ENCODE data around the gene TBC1D19. TPM values are rescaled to one million over a fixed set of nuclear protein-coding genes. Genes with fewer than 3 reads are reported as not detected.

Gene TBC1D19
- total and polyA plus RNA-seq, 2 donors (not counting 1 experiment from before 2014, with no cell fraction given), result 1.8 to 11.0 TPM

DNA sequence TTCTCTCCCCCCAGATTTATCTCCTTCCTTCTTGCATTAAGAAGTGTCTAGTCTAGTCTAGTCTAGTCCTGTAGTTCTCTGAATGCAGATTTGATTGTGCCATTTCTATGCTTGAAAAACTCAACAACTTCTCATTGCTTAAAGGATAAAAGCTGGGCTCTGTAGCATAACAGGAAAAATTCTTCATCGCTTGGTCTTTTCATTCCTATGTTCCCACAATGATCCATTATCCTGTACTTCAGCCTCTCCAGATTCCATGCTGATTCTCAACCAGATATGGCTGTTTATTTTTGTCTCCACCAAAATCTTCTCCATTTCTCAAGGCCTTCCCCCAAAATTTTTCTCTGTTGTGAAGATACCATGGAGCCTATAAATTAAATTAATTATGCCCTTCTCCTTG lies 173.9 kb downstream of the TBC1D19 start:
- Histone ChIP-seq H3K36me3 (replicated peaks in 1 of 2; ENCODE audit: control extremely low read depth in 1 of 2, control insufficient read depth in 1 of 2, extremely low read depth in 1 of 2, insufficient read depth in 2 of 2, low read length in 1 of 2) (no peaks in the 10 kb centered on the region), H3K27ac (ENCODE audit: low read length in 2 of 2) (no peak overlapping the region), H4K20me1 (ENCODE audit: control insufficient read depth, insufficient read depth, low read length, poor library complexity, severe bottlenecking) (no peaks in the 10 kb centered on the region), H3K4me3 (ENCODE audit: control extremely low read depth in 1 of 5, extremely low read depth in 1 of 5, insufficient read depth in 1 of 5, low read depth in 2 of 5, low read length in 4 of 5) (no peak overlapping the region), H3K4me1 (ENCODE audit: control insufficient read depth in 2 of 2, insufficient read depth in 2 of 2, low read length in 2 of 2) (no peaks in the 10 kb centered on the region), H3K79me2 (ENCODE audit: control insufficient read depth, insufficient read depth, low read length) (no peaks in the 10 kb centered on the region), H3K9ac (ENCODE audit: low read length) (no peak overlapping the region), H3K9me3 (ENCODE audit: control extremely low read depth in 1 of 3, control insufficient read depth in 2 of 3, insufficient read depth in 1 of 3, low read length in 2 of 3) (no peaks in the 10 kb centered on the region), H3K27me3 (replicated peaks in 1 of 4; ENCODE audit: control extremely low read depth in 1 of 4, control insufficient read depth in 3 of 4, insufficient read depth in 4 of 4, low read length in 3 of 4) (no peaks in the 10 kb centered on the region), H3K4me2 (replicated peaks; ENCODE audit: low read depth, low read length, poor library complexity, severe bottlenecking) (no peak overlapping the region), H2AFZ (ENCODE audit: insufficient read depth, low read depth, low read length, poor library complexity, severe bottlenecking) (no peak overlapping the region)
- intact Hi-C loops (cut with micrococcal nuclease), result no loop called here
- WGBS (ENCODE audit: insufficient coverage), result no CpG with 5 or more reads among the region's 1 CpG
- no peak overlapping the region for H3K27ac Mint-ChIP-seq
- no peak overlapping the region for H3K4me3 Mint-ChIP-seq
- CTCF ChIA-PET, result no interaction called here
- no peaks in the 10 kb centered on the region for H3K27me3 Mint-ChIP-seq
- ATAC-seq (ENCODE audit: low read depth) (no peak), DNase-seq (no peak)
- TF ChIP-seq EZH2 (IDR thresholded peaks at IDR 0.05; ENCODE audit: borderline replicate concordance, insufficient read depth, low read depth, low read length, poor library complexity, severe bottlenecking), result no peak
- TF ChIP-seq, protein P1, sequence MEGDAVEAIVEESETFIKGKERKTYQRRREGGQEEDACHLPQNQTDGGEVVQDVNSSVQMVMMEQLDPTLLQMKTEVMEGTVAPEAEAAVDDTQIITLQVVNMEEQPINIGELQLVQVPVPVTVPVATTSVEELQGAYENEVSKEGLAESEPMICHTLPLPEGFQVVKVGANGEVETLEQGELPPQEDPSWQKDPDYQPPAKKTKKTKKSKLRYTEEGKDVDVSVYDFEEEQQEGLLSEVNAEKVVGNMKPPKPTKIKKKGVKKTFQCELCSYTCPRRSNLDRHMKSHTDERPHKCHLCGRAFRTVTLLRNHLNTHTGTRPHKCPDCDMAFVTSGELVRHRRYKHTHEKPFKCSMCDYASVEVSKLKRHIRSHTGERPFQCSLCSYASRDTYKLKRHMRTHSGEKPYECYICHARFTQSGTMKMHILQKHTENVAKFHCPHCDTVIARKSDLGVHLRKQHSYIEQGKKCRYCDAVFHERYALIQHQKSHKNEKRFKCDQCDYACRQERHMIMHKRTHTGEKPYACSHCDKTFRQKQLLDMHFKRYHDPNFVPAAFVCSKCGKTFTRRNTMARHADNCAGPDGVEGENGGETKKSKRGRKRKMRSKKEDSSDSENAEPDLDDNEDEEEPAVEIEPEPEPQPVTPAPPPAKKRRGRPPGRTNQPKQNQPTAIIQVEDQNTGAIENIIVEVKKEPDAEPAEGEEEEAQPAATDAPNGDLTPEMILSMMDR (IDR thresholded peaks at IDR 0.05), result no peak
- no peaks in the 10 kb centered on the region for H3K9me3 Mint-ChIP-seq (ENCODE audit: insufficient read depth)
- POLR2A ChIA-PET, result no interaction called here
- no peaks in the 10 kb centered on the region for H3K4me1 Mint-ChIP-seq

DNA sequence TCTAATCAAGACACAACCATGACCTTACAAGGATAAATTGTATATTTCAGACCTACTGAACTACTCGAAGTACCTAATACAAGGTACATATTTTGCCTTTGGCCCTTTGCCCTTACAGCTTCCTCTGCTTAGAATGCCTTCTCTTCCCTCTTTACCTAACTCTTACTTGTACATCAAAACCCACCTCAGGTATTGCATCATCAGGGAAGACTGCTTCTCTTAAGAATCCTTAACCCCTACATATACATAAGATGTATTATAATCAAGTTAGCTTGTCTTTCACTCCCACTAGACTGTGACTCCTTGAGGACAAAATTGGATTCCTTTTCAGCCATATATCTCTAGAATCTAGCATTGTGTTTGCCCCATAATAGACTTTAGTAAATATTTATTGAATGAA lies 175.0 kb downstream of the TBC1D19 start:
- 100% methylated on average over 1 of the region's 1 CpG for WGBS (ENCODE audit: insufficient coverage)
- no peaks in the 10 kb centered on the region for H3K27me3 ChIP-seq (replicated peaks in 1 of 4; ENCODE audit: control extremely low read depth in 1 of 4, control insufficient read depth in 3 of 4, insufficient read depth in 4 of 4, low read length in 3 of 4)
- DNase-seq (no peak), ATAC-seq (ENCODE audit: low read depth) (no peak)
- no peaks in the 10 kb centered on the region for H3K36me3 ChIP-seq (replicated peaks in 1 of 2; ENCODE audit: control extremely low read depth in 1 of 2, control insufficient read depth in 1 of 2, extremely low read depth in 1 of 2, insufficient read depth in 2 of 2, low read length in 1 of 2)
- H2AFZ ChIP-seq (ENCODE audit: insufficient read depth, low read depth, low read length, poor library complexity, severe bottlenecking), result no peak overlapping the region
- H3K27ac Mint-ChIP-seq, result no peak overlapping the region
- H3K4me3 Mint-ChIP-seq, result no peak overlapping the region
- H3K4me1 Mint-ChIP-seq, result peaks cover 3% of the 10 kb centered on the region
- no peak overlapping the region for H3K9ac ChIP-seq (ENCODE audit: low read length)
- H4K20me1 ChIP-seq (ENCODE audit: control insufficient read depth, insufficient read depth, low read length, poor library complexity, severe bottlenecking), result no peaks in the 10 kb centered on the region
- H3K9me3 Mint-ChIP-seq (ENCODE audit: insufficient read depth), result no peaks in the 10 kb centered on the region
- H3K27ac ChIP-seq (ENCODE audit: low read length in 2 of 2), result no peak overlapping the region
- intact Hi-C loops (cut with micrococcal nuclease), result no loop called here
- H3K4me1 ChIP-seq (ENCODE audit: control insufficient read depth in 2 of 2, insufficient read depth in 2 of 2, low read length in 2 of 2), result no peaks in the 10 kb centered on the region
- H3K4me2 ChIP-seq (replicated peaks; ENCODE audit: low read depth, low read length, poor library complexity, severe bottlenecking), result no peak overlapping the region
- H3K9me3 ChIP-seq (ENCODE audit: control extremely low read depth in 1 of 3, control insufficient read depth in 2 of 3, insufficient read depth in 1 of 3, low read length in 2 of 3), result no peaks in the 10 kb centered on the region
- no peaks in the 10 kb centered on the region for H3K79me2 ChIP-seq (ENCODE audit: control insufficient read depth, insufficient read depth, low read length)
- no peak overlapping the region for H3K4me3 ChIP-seq (ENCODE audit: control extremely low read depth in 1 of 5, extremely low read depth in 1 of 5, insufficient read depth in 1 of 5, low read depth in 2 of 5, low read length in 4 of 5)
- TF ChIP-seq, protein P1 (IDR thresholded peaks at IDR 0.05), result no peak
- ChIA-PET CTCF (no interaction called here), POLR2A (no interaction called here)
- no peaks in the 10 kb centered on the region for H3K27me3 Mint-ChIP-seq
